Right lung (tissue), 5 donors: ENCODE data around the gene NEURL1. TPM values are rescaled to one million over a fixed set of nuclear protein-coding genes. Genes with fewer than 3 reads are reported as not detected.

Source experiments
- DNase-seq, 2 donors: peaks; one replicate each; pipeline ENCODE4 v3.0.0-alpha.2; 2013
- polyA plus RNA-seq, 5 donors: library from polyadenylated mRNA; unstranded; fragments of 120-200 nt; gene quantifications; one replicate each; pipeline versions ENCODE4 v1.2.1 to v1.2.3, GENCODE V29; 2013; ENCODE audit warnings: inconsistent platforms in 1 of 5, low replicate concordance in 1 of 5; ENCODE audit not compliant: insufficient read length in 5 of 5, insufficient read depth in 1 of 5

Gene NEURL1
- polyA plus RNA-seq, 5 donors = 0.99 to 2.7 (median 1.3) TPM

DNA sequence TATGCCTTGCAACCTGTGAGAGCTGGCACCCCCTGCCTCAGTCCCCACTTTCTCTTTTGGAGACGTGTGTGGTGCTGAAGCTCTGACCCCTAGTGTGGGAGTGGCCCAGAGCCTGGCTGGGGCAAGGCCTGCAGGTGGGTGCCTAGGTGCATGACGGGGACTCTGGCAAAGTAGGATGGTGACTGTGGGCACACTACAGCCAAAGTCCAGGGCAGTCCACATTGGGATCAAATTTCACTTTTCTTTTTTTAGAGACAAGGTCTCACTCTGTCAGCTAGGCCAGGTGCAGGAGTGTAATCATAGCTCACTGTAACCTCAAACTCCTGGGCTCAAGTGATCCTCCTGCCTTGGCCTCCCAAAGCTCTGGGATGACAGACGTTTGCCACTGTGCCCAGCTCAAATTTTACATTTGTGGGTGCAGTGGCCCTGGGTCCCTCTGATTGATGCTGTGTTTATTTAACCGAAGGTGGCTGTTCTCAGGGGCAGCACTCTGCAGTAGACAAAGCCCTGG lies 52.3 kb downstream of the NEURL1 start:
- DNase-seq = no peak

DNA sequence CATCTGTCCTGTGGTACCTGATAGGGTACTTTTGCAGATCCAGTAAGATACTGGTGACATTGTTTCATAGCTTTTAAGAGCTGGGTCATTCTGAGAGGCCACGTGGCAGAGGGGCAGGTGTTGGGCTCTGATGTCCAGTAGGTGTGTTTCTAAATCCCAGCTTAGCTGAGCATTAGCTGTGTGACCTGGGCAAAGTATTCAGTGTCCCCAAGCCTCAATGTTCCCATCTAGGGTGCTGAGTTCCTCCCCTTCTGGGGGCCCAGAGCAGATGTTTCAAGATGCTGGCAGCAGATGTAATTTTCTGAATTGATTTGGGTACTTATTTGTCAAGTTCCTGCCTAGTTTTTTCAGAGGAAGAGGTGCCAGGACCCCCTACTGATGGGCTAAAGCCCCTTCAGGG lies 52.9 kb downstream of the NEURL1 start:
- no peak for DNase-seq

GRCh38 chr10:103547391-103547946 lies 54.0 kb downstream of the NEURL1 start:
- DNase-seq = no peak

- DNase-seq = no peak
Measured at GRCh38 chr10:103548006-103548405, 54.5 kb downstream of the NEURL1 start.

DNA sequence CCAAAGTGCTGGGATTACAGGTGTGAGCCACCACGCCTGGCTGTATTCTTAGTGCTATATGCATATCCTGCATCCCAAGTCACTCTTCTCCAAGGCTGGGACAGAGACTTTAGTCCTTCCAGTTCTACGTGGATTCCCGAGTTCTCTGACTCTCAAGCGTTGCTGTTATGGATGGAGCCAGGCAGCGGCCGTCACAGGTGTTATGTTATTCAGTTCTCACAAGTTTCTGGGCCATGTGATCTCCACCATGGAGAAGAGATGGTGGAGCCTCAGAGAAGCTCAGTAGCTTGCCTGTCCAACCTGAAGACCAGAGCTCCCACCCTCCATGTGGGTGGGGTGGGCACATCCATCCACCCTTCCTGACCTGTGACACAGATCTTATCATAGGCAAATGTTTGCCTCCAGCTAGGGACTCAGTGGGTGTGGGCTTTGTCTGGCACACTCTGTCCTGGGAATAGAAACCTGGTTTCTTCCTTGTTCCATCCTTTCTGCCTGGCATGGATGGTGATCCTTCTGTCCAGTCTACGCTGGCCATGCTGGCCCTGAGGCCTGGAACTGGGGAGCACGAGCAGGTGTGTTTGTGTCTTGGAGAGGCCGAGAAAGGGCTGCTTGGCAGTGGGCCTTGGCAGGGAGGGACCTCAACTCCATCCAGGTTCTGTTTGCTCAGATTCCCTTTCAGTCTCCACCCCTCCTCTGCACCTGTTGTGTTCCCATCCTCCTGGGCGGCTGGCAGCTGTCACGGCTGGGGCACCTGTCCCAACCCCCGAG lies 55.3 kb downstream of the NEURL1 start:
- no peak for DNase-seq

DNA sequence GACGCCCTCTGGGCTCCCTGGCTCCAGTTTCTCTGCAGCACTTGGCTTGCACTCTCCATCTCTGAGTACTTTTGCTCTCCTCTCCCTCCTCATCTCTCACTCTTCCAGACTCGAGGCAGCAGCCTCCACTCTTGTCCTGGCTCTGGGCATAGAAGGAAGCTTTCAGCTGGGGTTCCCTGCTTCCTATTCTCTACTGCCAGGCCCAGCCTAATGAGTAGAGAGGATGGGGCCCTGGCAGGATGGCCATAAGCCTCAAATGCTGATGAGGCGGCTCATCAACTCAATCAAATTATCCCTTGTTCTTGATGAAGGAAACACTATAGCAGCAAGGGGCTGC lies 55.8 kb downstream of the NEURL1 start:
- DNase-seq = no peak

DNA sequence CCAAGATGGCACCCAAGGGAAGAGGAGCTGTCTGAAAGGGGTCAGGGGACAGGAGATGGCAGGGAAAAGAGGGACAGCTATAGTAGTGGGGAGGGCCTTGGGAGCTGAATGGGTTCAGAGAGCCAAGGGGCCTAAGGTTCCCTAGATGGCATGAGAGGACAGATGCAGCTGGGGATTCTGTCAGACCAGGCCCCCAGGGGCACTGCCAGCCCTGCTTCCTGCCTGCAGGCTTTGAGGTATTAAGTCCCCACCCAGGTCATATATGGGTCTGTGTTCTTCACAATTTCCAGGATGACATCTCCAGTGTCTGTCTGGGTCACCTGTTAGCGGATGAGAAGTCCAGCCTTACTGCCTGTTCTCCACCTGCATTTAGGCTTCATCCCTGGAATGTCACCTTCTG lies 56.7 kb downstream of the NEURL1 start:
- DNase-seq = no peak

- DNase-seq = no peak
Measured at GRCh38 chr10:103551619-103552602, 58.4 kb downstream of the NEURL1 start.

DNA sequence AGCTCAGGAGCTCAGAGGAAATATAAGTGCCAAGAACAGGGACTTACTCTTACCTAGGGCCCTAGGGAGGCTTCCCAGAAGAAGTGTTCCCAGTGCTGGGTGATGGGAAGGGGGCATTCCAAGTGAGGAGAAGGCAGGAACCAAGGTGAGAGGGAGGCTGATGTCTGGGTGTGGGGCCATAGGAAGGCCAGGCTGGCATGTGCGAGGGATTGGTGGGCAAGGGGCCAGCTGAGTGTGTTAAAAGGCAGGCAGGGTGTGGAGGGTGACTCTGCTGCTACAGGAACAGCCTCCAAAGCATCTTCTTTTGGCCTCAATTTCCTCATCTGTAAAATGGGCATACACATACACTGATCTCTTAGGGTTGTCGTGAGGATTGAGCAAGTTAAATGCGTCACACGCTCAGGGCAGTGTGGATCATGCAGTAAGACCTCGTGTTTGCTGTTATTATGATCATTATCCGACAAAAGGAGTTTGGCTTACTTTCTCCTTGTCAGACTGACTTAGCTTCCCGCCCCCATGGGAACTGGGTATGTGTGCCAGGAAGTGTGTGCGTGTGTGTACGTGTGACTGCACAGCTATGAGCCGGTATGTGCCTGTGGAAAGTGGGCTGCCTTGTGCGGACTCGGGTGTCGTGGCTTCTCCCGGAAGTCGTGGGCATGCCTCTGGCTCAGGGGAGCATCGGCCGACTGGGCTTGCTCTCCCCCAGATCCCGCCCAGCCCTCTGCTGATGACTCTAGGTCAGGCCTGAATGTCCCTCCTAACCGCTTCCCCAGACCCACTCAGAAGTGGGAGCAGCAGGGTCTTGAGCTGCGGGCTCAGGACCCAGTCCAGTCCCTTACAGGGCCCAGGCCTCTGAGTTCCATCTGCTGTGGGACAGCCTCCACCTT lies 59.6 kb downstream of the NEURL1 start:
- DNase-seq = no peak

GRCh38 chr10:103553743-103554487 lies 60.4 kb downstream of the NEURL1 start:
- DNase-seq = no peak

DNA sequence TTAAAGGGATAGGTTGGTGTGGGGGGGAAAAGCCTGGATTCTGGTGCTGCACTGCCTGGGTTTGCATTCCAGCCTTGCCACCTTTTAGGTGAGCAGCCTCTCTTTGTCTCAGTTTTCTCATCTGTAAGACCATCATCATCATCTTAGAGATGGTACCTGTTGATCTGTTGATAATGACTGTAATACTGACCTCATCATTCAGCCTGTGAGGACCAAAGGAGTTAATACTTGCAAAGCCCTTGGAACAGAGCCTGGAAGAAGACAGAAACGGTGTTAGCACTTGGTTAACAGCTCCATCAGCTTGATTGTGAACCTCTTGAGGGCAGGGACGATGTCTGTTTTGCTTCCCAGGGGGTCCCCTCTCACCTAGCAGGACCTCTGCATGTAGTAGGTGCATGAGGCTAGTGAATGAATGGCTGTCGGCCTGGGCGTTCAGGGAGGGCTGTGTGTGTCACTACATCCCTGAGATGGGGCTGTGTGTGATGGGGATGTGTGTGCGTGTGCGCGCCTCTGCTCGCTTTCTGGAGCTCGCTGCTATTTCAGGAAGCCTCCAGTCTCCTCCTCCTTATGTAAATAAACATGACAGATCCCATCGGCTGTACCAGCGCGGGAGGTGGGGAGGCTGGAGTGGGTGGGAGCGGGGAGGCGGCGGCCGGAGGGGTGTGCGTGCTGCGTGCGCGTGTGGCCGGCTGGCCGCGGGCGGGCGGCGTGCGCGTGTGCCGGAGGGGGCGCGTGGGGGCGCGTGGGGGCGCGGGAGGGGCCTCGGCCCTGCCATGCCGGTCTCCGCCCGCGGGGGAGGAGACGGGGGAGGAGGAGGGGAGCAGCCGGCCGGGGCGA lies 61.2 kb downstream of the NEURL1 start:
- peak; percentile 41 to 53 for DNase-seq

GRCh38 chr10:103555325-103555649 lies 61.8 kb downstream of the NEURL1 start:
- DNase-seq = no peak

GRCh38 chr10:103555712-103556111 lies 62.2 kb downstream of the NEURL1 start:
- no peak for DNase-seq

- no peak for DNase-seq
Measured at GRCh38 chr10:103556383-103557007, 63.0 kb downstream of the NEURL1 start.

DNA sequence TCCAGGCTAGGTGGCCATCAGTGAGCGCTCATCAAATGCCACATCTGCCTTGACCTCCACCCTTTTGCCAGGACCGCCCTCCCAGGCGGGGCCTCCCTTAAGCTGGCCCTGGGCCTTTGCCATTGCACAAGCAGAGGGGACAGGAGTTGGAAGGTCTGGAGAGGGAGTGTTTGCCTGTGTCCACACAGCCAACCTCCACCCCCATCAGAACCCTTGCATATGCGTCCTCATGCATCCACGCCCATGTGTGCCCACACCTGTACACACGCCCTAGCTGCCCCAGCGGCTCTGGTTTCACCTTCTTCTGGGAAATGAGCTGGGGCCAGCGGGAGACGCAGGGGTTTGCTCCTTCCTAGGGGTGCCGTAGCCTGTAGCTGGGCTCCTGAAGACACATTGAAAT lies 64.0 kb downstream of the NEURL1 start:
- no peak for DNase-seq

GRCh38 chr10:103558911-103559310 lies 65.4 kb downstream of the NEURL1 start:
- DNase-seq = no peak

GRCh38 chr10:103559776-103560175 lies 66.3 kb downstream of the NEURL1 start:
- DNase-seq = no peak

GRCh38 chr10:103560886-103561285 lies 67.4 kb downstream of the NEURL1 start:
- DNase-seq = no peak

DNA sequence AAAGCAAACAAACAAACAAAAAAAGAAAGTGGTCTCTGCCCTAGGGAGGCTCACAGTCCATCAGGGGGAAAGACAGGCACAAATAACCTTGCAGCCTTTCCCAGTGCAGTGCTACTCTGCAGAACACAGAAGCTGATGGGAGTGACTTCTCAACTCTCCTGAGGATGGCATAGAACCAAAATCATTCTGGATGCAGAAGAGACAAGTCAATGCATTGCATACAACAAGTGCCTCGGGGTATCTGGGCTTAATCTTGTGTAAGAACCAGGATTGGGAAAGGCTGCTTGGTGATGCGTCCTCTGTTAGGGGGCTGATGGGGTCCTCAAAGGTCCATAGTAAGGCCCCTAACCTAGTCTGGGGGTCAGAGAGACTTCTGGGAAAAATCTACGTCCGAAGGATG lies 68.9 kb downstream of the NEURL1 start:
- DNase-seq = no peak
